Activated T-cell treated with anti-CD3 and anti-CD28 coated beads, Interleukin-2, amount 50 U/mL, for 48 hours (primary cell): ENCODE results near the gene TCHH.

Source experiments
- DNase-seq, 2 experiments: peaks; one replicate each; pipeline ENCODE4 v3.0.0-alpha.2; 2020

TCHH gene

DNA sequence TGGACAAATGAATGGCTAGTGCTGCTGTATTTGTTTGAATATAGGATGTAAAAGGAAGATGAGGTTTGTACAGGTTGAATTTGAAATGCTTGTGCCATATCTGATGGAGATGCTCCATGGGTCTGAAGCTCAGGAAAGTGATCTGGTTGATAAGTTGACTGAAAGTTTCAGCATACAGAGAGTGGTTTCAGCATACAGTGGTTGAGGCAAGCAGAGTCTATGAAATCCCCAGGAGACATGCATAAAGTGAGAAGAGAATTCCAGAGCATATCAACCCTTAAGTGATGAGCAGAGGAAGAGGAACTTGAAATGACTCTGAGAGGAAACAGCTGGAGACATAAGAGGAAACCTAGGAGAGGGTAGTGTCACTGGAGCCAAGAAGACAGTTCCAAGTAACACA, 48.1 kb downstream of the TCHH start:
- DNase-seq = no peak

DNA sequence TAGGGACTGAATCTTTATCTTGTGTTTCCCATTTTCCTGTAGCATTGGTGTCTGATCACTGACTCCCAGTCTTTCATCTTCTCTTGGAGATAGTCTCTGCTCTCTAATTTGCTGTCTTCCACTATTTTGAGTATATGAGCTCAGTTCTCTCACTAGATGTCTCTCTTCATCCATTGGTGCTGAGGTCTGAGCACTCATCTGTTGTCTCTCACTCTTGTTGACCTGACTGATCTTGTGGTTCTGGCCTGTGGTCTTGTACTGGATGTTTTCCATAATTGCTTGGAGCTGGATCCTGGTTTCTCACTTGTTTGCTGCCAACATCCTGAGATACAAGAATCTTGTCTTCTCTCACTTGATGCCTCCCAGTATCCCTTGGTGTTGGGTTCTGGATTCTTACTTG, 53.3 kb downstream of the TCHH start:
- no peak for DNase-seq
